GM12892 (cell line): Measurements from ENCODE around the gene ATCAY.

Source experiments
- POLR2A ChIP-seq: IDR thresholded peaks from 2 replicates; pipeline ENCODE4 v1.6.1; 2011; ENCODE audit warnings: low read depth, low read length, control low read depth
- POLR2AphosphoS5 ChIP-seq: IDR thresholded peaks from 2 replicates; pipeline ENCODE4 v1.6.1; 2011; ENCODE audit warnings: low read depth, low read length, control low read depth
- TAF1 ChIP-seq: IDR thresholded peaks from 2 replicates; pipeline ENCODE4 v1.6.1; 2011; ENCODE audit warnings: low read depth, mild to moderate bottlenecking, control low read depth, low read length, borderline replicate concordance

GRCh38 chr19:3834349-3835054 is 46.0 kb upstream of the ATCAY start:
- TF ChIP-seq POLR2A (no peak), TAF1 (no peak), POLR2AphosphoS5 (no peak)
